ENCODE results near the gene FER.
A peak's percentile ranks its signal among the peaks of the same experiment; 100 is the strongest.

Gene FER

DNA sequence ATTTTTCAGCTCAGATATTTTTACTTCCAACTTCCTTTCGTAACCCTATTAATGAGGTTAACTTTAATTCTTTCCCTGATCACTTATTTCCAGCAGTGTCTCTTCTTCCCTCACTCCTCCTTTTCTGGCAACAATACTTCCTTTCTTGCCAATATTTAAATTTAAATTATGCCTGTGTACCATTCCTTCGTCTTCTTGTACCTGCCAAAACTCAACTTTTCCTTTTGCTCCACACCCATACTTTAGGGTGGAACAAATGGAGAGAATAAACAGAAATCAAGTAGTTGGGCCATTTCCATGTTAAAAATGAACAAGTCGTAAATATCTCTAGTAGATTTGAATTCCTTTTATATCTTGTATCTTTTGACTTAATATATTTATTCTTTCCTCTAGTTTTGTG, 66.0 kb downstream of the FER start:
- H3K27me3 Mint-ChIP-seq (ENCODE audit: low read depth): no peaks in the 10 kb centered on the region
- H3K9me3 Mint-ChIP-seq: peaks cover 29% of the 10 kb centered on the region
- peaks cover 34% of the 10 kb centered on the region for H3K36me3 Mint-ChIP-seq (ENCODE audit: low read depth)
- TF ChIP-seq CTCF (IDR thresholded peaks at IDR 0.05; ENCODE audit: unreplicated experiment in 3 of 3): no peak
- H3K4me1 Mint-ChIP-seq: peaks cover 16% of the 10 kb centered on the region
- H3K27ac Mint-ChIP-seq: peak overlapping the region in 2 of 3 experiments; percentile 53 to 63
- peak overlapping the region in 1 of 3 experiments; percentile 15 for H3K4me3 Mint-ChIP-seq

DNA sequence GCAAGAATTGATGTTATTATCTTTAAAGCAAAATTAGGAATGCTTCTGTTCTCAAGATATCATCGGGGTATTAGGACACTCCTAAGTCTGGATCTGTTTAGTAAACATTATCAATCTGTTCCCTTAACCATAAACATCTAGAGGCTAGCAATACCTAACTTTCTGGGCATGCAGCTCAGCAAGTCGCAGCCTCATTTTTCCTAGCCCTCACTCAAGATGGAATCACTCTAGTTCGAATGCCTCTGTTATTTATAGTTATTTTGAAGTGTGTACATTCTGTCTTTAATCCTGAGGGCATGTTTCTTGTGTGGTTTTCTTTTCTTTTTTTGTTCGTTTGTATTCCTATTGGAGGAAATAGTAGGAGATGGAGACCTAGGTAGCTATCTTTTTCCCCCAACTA, 66.9 kb downstream of the FER start:
- Mint-ChIP-seq H3K36me3 (ENCODE audit: low read depth) (peaks cover 25% of the 10 kb centered on the region), H3K27ac (peak overlapping the region in 1 of 3 experiments; percentile 63), H3K4me1 (peaks cover 16% of the 10 kb centered on the region), H3K9me3 (peaks cover 21% of the 10 kb centered on the region), H3K4me3 (no peak overlapping the region), H3K27me3 (ENCODE audit: low read depth) (no peaks in the 10 kb centered on the region)
- no peak for TF ChIP-seq CTCF (IDR thresholded peaks at IDR 0.05; ENCODE audit: unreplicated experiment in 3 of 3)

DNA sequence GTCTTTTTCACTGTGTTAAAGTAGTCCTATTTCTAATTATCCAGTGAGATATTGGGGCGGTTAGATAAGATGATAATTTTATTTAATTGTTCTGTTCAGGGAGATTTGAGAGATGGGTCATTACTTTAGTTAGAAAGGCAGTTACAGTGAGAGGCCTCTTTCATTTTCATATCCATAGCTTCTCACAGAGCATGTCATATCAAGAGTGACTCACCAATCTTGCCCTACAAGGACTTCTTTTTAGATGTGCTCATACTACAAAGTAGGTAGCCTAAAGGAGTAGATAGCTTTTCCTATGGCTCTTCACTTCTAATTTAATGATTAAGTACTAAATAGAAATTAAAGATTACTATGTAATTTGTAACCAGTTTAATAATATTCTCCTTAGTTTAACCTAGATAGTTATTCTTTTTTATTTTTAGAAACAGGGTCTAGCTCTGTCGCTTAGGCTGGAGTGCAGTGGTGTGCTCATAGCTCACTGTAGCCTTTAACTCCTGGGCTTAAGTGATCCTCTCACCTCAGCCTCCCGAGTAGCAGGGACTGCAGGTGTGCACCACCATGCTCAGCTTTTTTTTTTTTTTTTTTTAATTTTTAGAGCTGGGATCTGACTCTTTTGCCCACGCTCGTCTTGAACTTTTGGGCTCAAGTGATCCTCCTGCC, 71.0 kb downstream of the FER start:
- no peak for TF ChIP-seq CTCF (IDR thresholded peaks at IDR 0.05; ENCODE audit: unreplicated experiment in 3 of 3)
- H3K27me3 Mint-ChIP-seq (ENCODE audit: low read depth): no peaks in the 10 kb centered on the region
- no peaks in the 10 kb centered on the region for H3K36me3 Mint-ChIP-seq (ENCODE audit: low read depth)
- H3K4me3 Mint-ChIP-seq: no peak overlapping the region
- peaks cover 11% of the 10 kb centered on the region for H3K4me1 Mint-ChIP-seq
- H3K9me3 Mint-ChIP-seq: peaks cover 4% of the 10 kb centered on the region
- H3K27ac Mint-ChIP-seq: no peak overlapping the region

GRCh38 chr5:108820983-108821382, 73.3 kb downstream of the FER start:
- Mint-ChIP-seq H3K9me3 (peaks cover 6% of the 10 kb centered on the region), H3K36me3 (ENCODE audit: low read depth) (no peaks in the 10 kb centered on the region), H3K4me1 (no peaks in the 10 kb centered on the region), H3K4me3 (no peak overlapping the region), H3K27ac (no peak overlapping the region), H3K27me3 (ENCODE audit: low read depth) (no peaks in the 10 kb centered on the region)
- no peak for TF ChIP-seq CTCF (IDR thresholded peaks at IDR 0.05; ENCODE audit: unreplicated experiment in 3 of 3)

GRCh38 chr5:108822211-108822947, 74.7 kb downstream of the FER start:
- Mint-ChIP-seq H3K9me3 (peaks cover 6% of the 10 kb centered on the region), H3K4me1 (no peaks in the 10 kb centered on the region), H3K27me3 (ENCODE audit: low read depth) (no peaks in the 10 kb centered on the region), H3K4me3 (no peak overlapping the region), H3K27ac (no peak overlapping the region), H3K36me3 (ENCODE audit: low read depth) (no peaks in the 10 kb centered on the region)
- TF ChIP-seq CTCF (IDR thresholded peaks at IDR 0.05; ENCODE audit: unreplicated experiment in 3 of 3): no peak
